Smooth muscle cell (in vitro differentiated cells): ENCODE measurements around the gene ST3GAL3. TPM values are rescaled to one million over a fixed set of nuclear protein-coding genes. Genes with fewer than 3 reads are reported as not detected.

ENCODE experiments used
- DNase-seq: peaks from one replicate; lab custom pipeline; 2025; ENCODE audit not compliant: unreplicated experiment; lab: John Stamatoyannopoulos, UW
- H2AFZ ChIP-seq: fragments of 200-600 bp; sonication (generic); 2 replicates; pipeline ENCODE4 v1.6.0; 2016; ENCODE audit warnings: antibody characterized with exemption, low read depth, mild to moderate bottlenecking
- H3F3A ChIP-seq: fragments of 200-600 bp; sonication (generic); 2 replicates; pipeline ENCODE4 v1.6.0; 2017; ENCODE audit warnings: antibody characterized with exemption, low read depth
- H3K27ac ChIP-seq: fragments of 200-600 bp; sonication (generic); 2 replicates; pipeline ENCODE4 v1.5.1; 2016; ENCODE audit warnings: low read depth, mild to moderate bottlenecking
- H3K27me3 ChIP-seq: fragments of 200-600 bp; sonication (generic); 2 replicates; pipeline ENCODE4 v1.6.1; 2016; ENCODE audit warnings: low read depth, mild to moderate bottlenecking
- H3K36me3 ChIP-seq: fragments of 200-600 bp; sonication (generic); 2 replicates; pipeline ENCODE4 v1.5.1; 2016; ENCODE audit warnings: low read depth
- H3K4me1 ChIP-seq: fragments of 200-600 bp; sonication (generic); 2 replicates; pipeline ENCODE4 v1.5.1; 2016; ENCODE audit warnings: low read depth
- H3K4me2 ChIP-seq: fragments of 200-600 bp; sonication (generic); 2 replicates; pipeline ENCODE4 v1.6.0; 2016; ENCODE audit warnings: mild to moderate bottlenecking
- H3K4me3 ChIP-seq: fragments of 200-600 bp; sonication (generic); 2 replicates; pipeline ENCODE4 v1.5.1; 2016; ENCODE audit warnings: mild to moderate bottlenecking
- H3K79me2 ChIP-seq: fragments of 200-600 bp; sonication (generic); 2 replicates; pipeline ENCODE4 v1.6.0; 2016; ENCODE audit warnings: low read depth, mild to moderate bottlenecking
- H3K9ac ChIP-seq: fragments of 200-600 bp; sonication (generic); 2 replicates; pipeline ENCODE4 v1.6.0; 2016; ENCODE audit warnings: low read depth
- H3K9me3 ChIP-seq: fragments of 200-600 bp; sonication (generic); replicated peaks from 2 replicates; pipeline ENCODE4 v1.5.1; 2016; ENCODE audit warnings: low read depth
- H4K20me1 ChIP-seq: fragments of 200-600 bp; sonication (generic); 2 replicates; pipeline ENCODE4 v1.6.0; 2016; ENCODE audit warnings: low read depth
- WGBS: methylation state at CpG from one replicate; pipeline ENCODE4 v1.1.7; 2016; ENCODE audit warnings: low lambda C conversion rate; 5-methylcytosine and 5-hydroxymethylcytosine counted together
- polyA plus RNA-seq: library from polyadenylated mRNA; unstranded; fragments of >200 nt; fragmentation: Nextera tagmentation; extraction: Ambion mirVana; gene quantifications from 2 replicates; pipeline ENCODE4 v1.2.1, GENCODE V29; 2016
- total RNA-seq: library from RNA; depleted of rRNA; stranded (reverse); fragments of >200 nt; gene quantifications from 2 replicates; pipeline ENCODE4 v1.2.3, GENCODE V29; 2014
- TF ChIP-seq, protein P1 (sequence below): fragments of 200-600 bp; sonication (generic); IDR thresholded peaks from 2 replicates; pipeline ENCODE4 v1.5.1; 2017; ENCODE audit warnings: borderline replicate concordance, mild to moderate bottlenecking, antibody characterized with exemption; ENCODE audit not compliant: insufficient read depth, poor library complexity, severe bottlenecking

ST3GAL3 gene
- total and polyA plus RNA-seq, 2 experiments from 2014 or later: 16.0 to 16.6 TPM

DNA sequence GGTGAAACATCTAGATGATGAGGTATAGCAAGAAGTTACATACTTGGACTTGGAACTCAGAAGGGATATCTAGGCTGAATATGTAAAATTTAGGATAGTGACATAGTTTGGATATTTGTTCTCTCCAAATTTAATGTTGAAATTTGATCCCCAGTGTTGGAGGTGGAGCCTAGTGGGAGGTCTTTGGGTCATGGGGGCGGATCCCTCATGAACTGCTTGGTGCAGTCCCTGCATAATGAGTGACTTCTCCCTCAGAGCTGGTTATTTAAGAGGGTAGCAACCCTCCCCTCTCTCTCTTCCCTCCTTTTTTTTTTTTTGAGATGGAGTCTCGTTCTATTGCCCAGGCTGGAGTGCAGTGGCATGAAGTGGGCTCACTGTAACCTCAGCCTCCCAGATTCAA is 15.5 kb downstream of the ST3GAL3 start:
- Histone ChIP-seq H3K27me3 (no peaks in the 10 kb centered on the region), H3K9ac (no peak overlapping the region), H3K4me1 (no peaks in the 10 kb centered on the region), H4K20me1 (peaks cover 51% of the 10 kb centered on the region), H3K36me3 (no peaks in the 10 kb centered on the region), H3F3A (no peaks in the 10 kb centered on the region), H3K27ac (no peak overlapping the region), H3K4me3 (no peak overlapping the region), H3K79me2 (peaks cover 8% of the 10 kb centered on the region), H3K9me3 (no peaks in the 10 kb centered on the region), H2AFZ (no peak overlapping the region), H3K4me2 (no peak overlapping the region)
- WGBS: 86% methylated on average over 2 of the region's 2 CpGs
- no peak for DNase-seq
- TF ChIP-seq, protein P1, sequence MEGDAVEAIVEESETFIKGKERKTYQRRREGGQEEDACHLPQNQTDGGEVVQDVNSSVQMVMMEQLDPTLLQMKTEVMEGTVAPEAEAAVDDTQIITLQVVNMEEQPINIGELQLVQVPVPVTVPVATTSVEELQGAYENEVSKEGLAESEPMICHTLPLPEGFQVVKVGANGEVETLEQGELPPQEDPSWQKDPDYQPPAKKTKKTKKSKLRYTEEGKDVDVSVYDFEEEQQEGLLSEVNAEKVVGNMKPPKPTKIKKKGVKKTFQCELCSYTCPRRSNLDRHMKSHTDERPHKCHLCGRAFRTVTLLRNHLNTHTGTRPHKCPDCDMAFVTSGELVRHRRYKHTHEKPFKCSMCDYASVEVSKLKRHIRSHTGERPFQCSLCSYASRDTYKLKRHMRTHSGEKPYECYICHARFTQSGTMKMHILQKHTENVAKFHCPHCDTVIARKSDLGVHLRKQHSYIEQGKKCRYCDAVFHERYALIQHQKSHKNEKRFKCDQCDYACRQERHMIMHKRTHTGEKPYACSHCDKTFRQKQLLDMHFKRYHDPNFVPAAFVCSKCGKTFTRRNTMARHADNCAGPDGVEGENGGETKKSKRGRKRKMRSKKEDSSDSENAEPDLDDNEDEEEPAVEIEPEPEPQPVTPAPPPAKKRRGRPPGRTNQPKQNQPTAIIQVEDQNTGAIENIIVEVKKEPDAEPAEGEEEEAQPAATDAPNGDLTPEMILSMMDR: no peak

- Histone ChIP-seq H3K27ac (no peak overlapping the region), H4K20me1 (peaks cover 56% of the 10 kb centered on the region), H3K36me3 (no peaks in the 10 kb centered on the region), H3K27me3 (no peaks in the 10 kb centered on the region), H3K79me2 (no peaks in the 10 kb centered on the region), H3K9ac (no peak overlapping the region), H3K9me3 (no peaks in the 10 kb centered on the region), H3F3A (no peaks in the 10 kb centered on the region), H2AFZ (no peak overlapping the region), H3K4me3 (no peak overlapping the region), H3K4me2 (no peak overlapping the region), H3K4me1 (no peaks in the 10 kb centered on the region)
- WGBS: 92% methylated on average over 4 of the region's 4 CpGs
- TF ChIP-seq, protein P1: no peak
- DNase-seq: no peak
These were observed 22.6 kb downstream of the ST3GAL3 start for GRCh38 chr1:43729816-43730463.

DNA sequence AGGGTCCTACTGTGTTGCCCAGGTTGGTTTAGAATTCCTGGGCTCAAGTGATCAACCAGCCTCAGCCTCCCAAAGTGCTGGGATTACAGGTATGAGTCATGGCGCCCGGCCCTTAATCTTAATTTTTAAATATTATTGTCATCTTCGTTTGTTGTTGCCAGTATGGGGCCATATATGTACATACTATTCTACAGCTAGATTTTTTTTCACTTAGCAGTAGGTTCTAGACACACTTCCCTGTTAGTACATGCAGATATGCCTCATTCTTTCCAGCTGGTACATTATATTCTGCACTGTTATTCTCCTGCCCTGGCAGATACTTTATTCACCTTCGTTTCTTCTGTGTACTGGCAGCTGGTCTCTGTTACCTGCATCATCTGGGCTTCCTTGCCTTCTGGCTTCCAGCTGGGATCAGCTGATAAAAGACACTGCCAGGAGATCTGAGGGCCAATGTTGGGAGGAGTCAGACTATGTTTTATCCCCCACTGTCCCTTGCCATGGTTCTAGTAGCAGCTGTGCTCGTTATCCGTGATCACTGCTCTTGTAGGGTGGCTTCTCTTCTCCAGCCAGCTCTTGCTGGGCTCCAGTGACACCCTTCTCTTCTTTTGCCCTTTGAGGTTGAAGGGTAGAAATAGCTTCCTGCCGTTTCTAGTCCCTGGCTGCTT is 24.7 kb downstream of the ST3GAL3 start:
- H3K79me2 ChIP-seq: no peaks in the 10 kb centered on the region
- no peak overlapping the region for H2AFZ ChIP-seq
- 81% methylated on average over 7 of the region's 7 CpGs for WGBS
- H3K27me3 ChIP-seq: no peaks in the 10 kb centered on the region
- no peak overlapping the region for H3K4me2 ChIP-seq
- H3K27ac ChIP-seq: no peak overlapping the region
- H3F3A ChIP-seq: no peaks in the 10 kb centered on the region
- no peaks in the 10 kb centered on the region for H3K36me3 ChIP-seq
- H4K20me1 ChIP-seq: peaks cover 42% of the 10 kb centered on the region
- TF ChIP-seq, protein P1: no peak
- no peak overlapping the region for H3K4me3 ChIP-seq
- no peak for DNase-seq
- H3K9ac ChIP-seq: no peak overlapping the region
- no peaks in the 10 kb centered on the region for H3K9me3 ChIP-seq
- H3K4me1 ChIP-seq: no peaks in the 10 kb centered on the region
